BLaER1 treated with 17β-estradiol and CSF1 and Interleukin-3, amounts not matched to agents 10 nM and 100 nM (cell line): ENCODE results near the gene UBAP1.
"Not testable (repeated sequence)": the region's sequence is repeated elsewhere in the genome, so short reads cannot be mapped to it uniquely, and the experiment has no call there.

Experiments used
- H3K27ac ChIP-seq, 11 experiments: shearing (Covaris generic); formaldehyde crosslinking; 2 replicates each; pipeline ENCODE4 v1.8.1; 2022
- H3K27me3 ChIP-seq, 11 experiments: shearing (Covaris generic); formaldehyde crosslinking; 2 replicates each; pipeline ENCODE4 v1.8.1; 2022
- H3K36me3 ChIP-seq, 11 experiments: shearing (Covaris generic); formaldehyde crosslinking; 2 replicates each; pipeline ENCODE4 v1.8.1; 2022
- H3K4me1 ChIP-seq, 10 experiments: shearing (Covaris generic); formaldehyde crosslinking; 2 replicates each; pipeline ENCODE4 v1.8.1; 2022
- H3K4me2 ChIP-seq, 11 experiments: shearing (Covaris generic); formaldehyde crosslinking; 2 replicates each; pipeline ENCODE4 v1.8.1; 2022
- H3K4me3 ChIP-seq, 10 experiments: shearing (Covaris generic); formaldehyde crosslinking; 2 replicates each; pipeline ENCODE4 v1.8.1; 2022
- H3K9ac ChIP-seq, 11 experiments: shearing (Covaris generic); formaldehyde crosslinking; 2 replicates each; pipeline ENCODE4 v1.8.1; 2022
- H3K9me3 ChIP-seq, 11 experiments: shearing (Covaris generic); formaldehyde crosslinking; replicated peaks in 1 of 11; 2 replicates each; pipeline ENCODE4 v1.8.1; 2022
- H4K20me1 ChIP-seq, 11 experiments: shearing (Covaris generic); formaldehyde crosslinking; 2 replicates each; pipeline ENCODE4 v1.8.1; 2022
- Cebpa-rat ChIP-seq, 11 experiments: shearing (Covaris generic); IDR thresholded peaks; 2 replicates each; pipeline ENCODE4 v1.8.1; 2022

The UBAP1 gene

DNA sequence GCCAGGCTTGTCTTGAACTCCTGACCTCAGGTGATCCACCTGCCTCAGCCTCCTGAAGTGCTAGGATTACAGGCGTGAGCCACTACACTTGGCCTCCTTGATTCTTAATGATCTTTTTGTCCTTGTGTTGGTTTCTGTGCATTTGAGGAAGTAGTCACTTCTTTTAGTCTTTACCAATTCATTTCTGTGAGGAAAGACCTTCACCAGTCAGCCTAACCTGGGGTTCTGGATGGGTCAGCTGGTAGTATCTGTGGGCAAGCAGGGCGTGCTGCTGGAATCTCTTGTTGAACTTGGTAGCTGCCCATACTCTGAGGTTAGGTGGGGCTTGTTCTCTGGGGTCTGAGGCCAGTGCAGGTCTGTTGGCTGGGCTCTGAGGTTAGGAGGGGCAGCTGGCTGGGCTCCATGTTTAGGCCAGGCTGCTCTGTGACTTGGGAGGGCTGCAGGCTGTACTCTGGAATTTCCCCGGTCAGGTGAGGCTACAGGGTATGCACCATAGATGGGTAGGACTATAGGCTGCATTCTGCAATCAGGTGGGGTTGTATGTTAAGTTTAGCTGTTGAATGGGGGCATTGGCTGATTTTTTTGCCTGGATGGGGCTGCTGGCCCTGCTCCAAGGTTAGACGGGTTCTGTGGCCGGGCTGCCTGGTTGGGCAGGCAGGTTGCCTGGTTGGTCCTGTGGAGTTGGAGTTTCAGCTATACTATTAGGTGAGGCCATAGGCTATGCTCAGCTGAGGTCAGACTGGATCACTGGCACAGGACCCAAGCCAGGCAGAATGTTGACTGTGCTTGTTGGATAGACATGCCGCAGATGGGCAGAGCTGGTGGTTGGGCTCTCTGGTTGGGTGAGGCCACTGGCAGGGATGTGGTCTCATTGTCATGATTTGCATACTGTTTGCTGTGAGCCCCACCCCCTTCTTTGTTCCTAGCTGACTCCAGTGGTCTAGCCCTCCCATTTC is 19.2 kb downstream of the UBAP1 start:
- peak overlapping the region in 7 of 11 experiments; percentile 7 to 71 (median 42); a peak in 9 of 22 replicates for H3K4me2 ChIP-seq
- no peak overlapping the region for H3K4me3 ChIP-seq
- H4K20me1 ChIP-seq: peaks cover 80 to 100% (median 97%) of the 10 kb centered on the region in 11 experiments
- peaks cover 0 to 15% (median 12%) of the 10 kb centered on the region in 11 experiments; a peak in 15 of 22 replicates for H3K9me3 ChIP-seq
- H3K9ac ChIP-seq: no peak overlapping the region; a peak in 1 of 22 replicates
- peaks cover 49 to 87% (median 70%) of the 10 kb centered on the region in 11 experiments for H3K36me3 ChIP-seq
- peaks cover 12 to 67% (median 24%) of the 10 kb centered on the region in 10 experiments for H3K4me1 ChIP-seq
- no peak for TF ChIP-seq Cebpa-rat (IDR thresholded peaks at IDR 0.05)
- peak overlapping the region in 3 of 11 experiments; percentile 0 to 41 (median 11); a peak in 3 of 22 replicates for H3K27ac ChIP-seq
- H3K27me3 ChIP-seq: no peaks in the 10 kb centered on the region

DNA sequence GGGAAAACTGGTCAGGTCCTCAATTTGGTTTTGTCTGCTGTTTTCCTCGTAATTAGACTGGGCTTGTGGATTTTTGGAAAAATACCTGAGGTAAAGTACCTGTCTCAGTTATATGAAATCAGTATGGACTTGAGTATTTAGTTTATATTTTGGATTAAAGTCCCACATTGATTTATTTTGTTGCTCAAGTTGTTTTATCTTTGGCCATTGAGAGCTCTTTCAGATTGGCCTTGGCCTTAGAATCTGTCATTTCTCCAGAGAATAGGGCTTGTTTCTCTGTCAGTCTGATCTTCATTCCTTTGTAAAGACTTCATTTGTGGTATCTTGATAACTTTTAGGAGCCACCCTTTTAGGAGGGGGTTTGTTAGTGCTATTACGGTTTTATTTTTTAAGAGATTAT is 21.2 kb downstream of the UBAP1 start:
- no peak for TF ChIP-seq Cebpa-rat (IDR thresholded peaks at IDR 0.05)
- Histone ChIP-seq H3K4me2 (no peak overlapping the region), H3K4me3 (no peak overlapping the region), H3K9ac (no peak overlapping the region), H3K9me3 (peaks cover 0 to 15% (median 12%) of the 10 kb centered on the region in 11 experiments; a peak in 15 of 22 replicates), H4K20me1 (peaks cover 82 to 100% (median 97%) of the 10 kb centered on the region in 11 experiments), H3K27ac (no peak overlapping the region), H3K27me3 (no peaks in the 10 kb centered on the region), H3K4me1 (peaks cover 13 to 79% (median 23%) of the 10 kb centered on the region in 10 experiments), H3K36me3 (peaks cover 49 to 82% (median 72%) of the 10 kb centered on the region in 11 experiments)

DNA sequence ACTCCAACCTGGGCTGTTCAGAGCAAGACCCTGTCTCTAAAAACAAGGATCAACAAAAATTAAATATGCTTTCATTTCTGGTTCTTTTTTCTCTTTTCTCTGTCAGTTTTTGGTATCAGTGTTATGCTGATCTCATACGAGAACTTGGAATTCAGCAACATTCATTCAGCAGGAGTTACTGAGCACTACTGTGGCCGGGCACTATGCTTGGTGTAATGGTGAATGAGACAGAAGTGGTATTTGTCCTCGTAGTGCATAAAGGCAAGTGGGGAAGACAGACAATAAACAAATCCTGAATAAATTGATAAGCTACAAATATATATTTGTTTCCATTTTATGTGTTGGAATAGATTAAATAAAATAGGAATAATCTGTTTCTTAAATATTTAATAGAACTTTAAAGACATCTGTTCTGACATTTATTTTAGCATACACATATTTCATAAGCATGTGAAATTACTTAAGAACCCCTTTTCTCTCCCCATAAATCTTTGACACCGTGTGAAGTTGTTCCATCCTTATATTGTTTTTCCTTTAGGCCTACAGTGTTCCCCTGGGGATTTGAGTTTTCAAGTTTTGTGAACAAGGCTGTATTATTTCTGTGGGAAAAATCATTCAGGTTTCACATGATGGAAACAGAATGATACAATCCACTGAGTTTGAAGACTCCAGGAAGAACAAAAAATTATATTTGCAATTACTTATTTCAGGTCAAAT is 24.6 kb downstream of the UBAP1 start:
- Histone ChIP-seq H3K27me3 (no peaks in the 10 kb centered on the region), H4K20me1 (peaks cover 69 to 100% (median 98%) of the 10 kb centered on the region in 11 experiments), H3K36me3 (peaks cover 32 to 81% (median 56%) of the 10 kb centered on the region in 11 experiments), H3K27ac (peak overlapping the region in 4 of 11 experiments; percentile 18 to 66 (median 40); a peak in 7 of 22 replicates), H3K4me1 (peaks cover 4 to 68% (median 15%) of the 10 kb centered on the region in 10 experiments; a peak in 18 of 20 replicates), H3K4me2 (peak overlapping the region in 4 of 11 experiments; percentile 39 to 69 (median 58); a peak in 8 of 22 replicates), H3K9ac (peak overlapping the region in 3 of 11 experiments; percentile 13 to 40 (median 34); a peak in 4 of 22 replicates), H3K9me3 (peaks cover 0 to 12% (median 0%) of the 10 kb centered on the region in 11 experiments; a peak in 4 of 22 replicates), H3K4me3 (no peak overlapping the region)
- no peak for TF ChIP-seq Cebpa-rat (IDR thresholded peaks at IDR 0.05)

DNA sequence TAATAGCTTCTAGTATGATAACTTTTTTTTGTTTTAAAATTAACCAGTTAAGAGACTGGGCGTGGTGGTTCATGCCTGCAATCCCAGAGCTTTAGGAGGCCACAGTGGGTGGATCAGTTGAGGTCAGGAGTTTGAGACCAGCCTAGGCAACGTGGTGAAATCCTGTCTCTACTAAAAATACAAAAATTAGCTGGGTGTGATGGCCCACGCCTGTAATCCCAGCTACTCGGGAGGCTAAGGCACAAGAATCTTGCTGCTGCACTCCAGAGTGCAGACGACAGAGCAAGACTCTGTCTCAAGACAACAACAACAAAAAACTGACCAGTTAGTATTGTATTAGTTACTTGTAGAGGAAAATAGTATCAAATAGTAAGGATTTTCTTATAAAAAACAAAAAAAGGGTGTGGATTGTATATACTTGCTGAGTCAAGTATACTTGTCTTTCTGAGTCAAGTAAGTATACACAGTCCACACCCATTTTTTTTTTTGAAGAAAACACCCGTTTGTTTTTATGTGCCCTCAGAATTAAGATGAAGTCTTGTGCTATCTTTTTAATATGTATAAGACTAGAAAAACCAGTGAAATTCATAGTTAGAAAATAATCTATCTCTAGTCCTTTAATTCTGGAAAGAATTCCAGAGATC is 25.3 kb downstream of the UBAP1 start:
- H3K36me3 ChIP-seq: peaks cover 26 to 79% (median 49%) of the 10 kb centered on the region in 11 experiments
- peaks cover 0 to 12% (median 0%) of the 10 kb centered on the region in 11 experiments; a peak in 5 of 22 replicates for H3K9me3 ChIP-seq
- peak overlapping the region in 4 of 11 experiments; percentile 18 to 66 (median 40); a peak in 7 of 22 replicates for H3K27ac ChIP-seq
- H3K9ac ChIP-seq: peak overlapping the region in 3 of 11 experiments; percentile 13 to 40 (median 34); a peak in 4 of 22 replicates
- peaks cover 0 to 66% (median 15%) of the 10 kb centered on the region in 10 experiments; a peak in 15 of 20 replicates for H3K4me1 ChIP-seq
- peak overlapping the region in 4 of 11 experiments; percentile 39 to 69 (median 58); a peak in 8 of 22 replicates for H3K4me2 ChIP-seq
- H4K20me1 ChIP-seq: peaks cover 66 to 100% (median 98%) of the 10 kb centered on the region in 11 experiments
- no peaks in the 10 kb centered on the region for H3K27me3 ChIP-seq
- H3K4me3 ChIP-seq: no peak overlapping the region
- no peak for TF ChIP-seq Cebpa-rat (IDR thresholded peaks at IDR 0.05)

DNA sequence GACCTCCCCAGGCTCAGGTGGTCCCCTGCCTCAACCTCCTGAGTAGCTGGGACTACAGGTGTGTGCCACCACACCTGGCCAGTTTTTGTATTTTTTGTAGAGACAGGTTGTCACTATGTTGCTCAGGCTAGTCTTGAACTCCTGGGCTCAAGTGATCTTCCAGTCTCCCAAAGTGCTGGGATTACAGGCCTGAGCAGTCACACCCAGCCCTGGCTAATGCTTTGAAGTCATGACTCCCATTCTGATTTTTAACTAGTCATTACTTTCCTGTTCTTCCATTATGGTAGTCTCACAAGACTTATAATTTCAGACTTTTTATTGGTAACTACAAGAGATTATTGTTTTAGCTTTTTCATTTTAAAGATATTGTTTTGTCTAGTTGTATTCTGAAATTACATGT is 26.3 kb downstream of the UBAP1 start:
- Histone ChIP-seq H3K27me3 (no peaks in the 10 kb centered on the region), H3K27ac (0 out of 22 replicates have a peak overlapping the region, but pooled peaks of 1 of the 11 experiments have one; percentile 18), H3K36me3 (peaks cover 22 to 75% (median 44%) of the 10 kb centered on the region in 11 experiments), H3K4me3 (no peak overlapping the region), H3K4me1 (peaks cover 0 to 62% (median 15%) of the 10 kb centered on the region in 10 experiments; a peak in 15 of 20 replicates), H3K4me2 (peak overlapping the region in 3 of 11 experiments; percentile 49 to 69 (median 66); a peak in 5 of 22 replicates), H4K20me1 (peaks cover 64 to 100% (median 98%) of the 10 kb centered on the region in 11 experiments), H3K9ac (no peak overlapping the region), H3K9me3 (peaks cover 0 to 12% (median 0%) of the 10 kb centered on the region in 11 experiments; a peak in 5 of 22 replicates)
- no peak for TF ChIP-seq Cebpa-rat (IDR thresholded peaks at IDR 0.05)

DNA sequence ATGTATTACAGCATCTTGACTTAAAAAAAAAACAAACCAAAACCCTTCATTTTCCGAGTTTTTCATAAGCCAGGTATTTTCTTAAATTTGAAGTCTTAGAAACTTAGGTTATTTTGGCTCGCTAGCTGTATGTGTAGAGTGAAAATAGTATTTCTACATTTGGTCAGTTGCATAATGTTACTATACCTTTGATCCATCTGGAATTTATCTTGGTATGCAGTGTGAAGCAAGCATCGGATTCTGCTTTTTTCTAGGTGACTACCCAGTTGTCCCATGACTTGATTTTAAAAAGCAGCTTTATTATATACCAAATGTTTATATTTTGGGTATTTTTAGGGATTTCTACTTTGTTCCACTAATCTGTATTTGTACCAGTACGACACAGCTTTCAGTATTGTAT is 27.7 kb downstream of the UBAP1 start:
- TF ChIP-seq Cebpa-rat (IDR thresholded peaks at IDR 0.05): no peak
- no peak overlapping the region for H3K9ac ChIP-seq
- H4K20me1 ChIP-seq: peaks cover 64 to 100% (median 98%) of the 10 kb centered on the region in 11 experiments
- no peak overlapping the region for H3K4me2 ChIP-seq
- H3K4me1 ChIP-seq: peaks cover 0 to 64% (median 14%) of the 10 kb centered on the region in 10 experiments; a peak in 15 of 20 replicates
- no peak overlapping the region for H3K27ac ChIP-seq
- H3K4me3 ChIP-seq: no peak overlapping the region
- H3K9me3 ChIP-seq: peaks cover 0 to 12% (median 0%) of the 10 kb centered on the region in 11 experiments; a peak in 5 of 22 replicates
- peaks cover 11 to 62% (median 32%) of the 10 kb centered on the region in 11 experiments for H3K36me3 ChIP-seq
- H3K27me3 ChIP-seq: no peaks in the 10 kb centered on the region

DNA sequence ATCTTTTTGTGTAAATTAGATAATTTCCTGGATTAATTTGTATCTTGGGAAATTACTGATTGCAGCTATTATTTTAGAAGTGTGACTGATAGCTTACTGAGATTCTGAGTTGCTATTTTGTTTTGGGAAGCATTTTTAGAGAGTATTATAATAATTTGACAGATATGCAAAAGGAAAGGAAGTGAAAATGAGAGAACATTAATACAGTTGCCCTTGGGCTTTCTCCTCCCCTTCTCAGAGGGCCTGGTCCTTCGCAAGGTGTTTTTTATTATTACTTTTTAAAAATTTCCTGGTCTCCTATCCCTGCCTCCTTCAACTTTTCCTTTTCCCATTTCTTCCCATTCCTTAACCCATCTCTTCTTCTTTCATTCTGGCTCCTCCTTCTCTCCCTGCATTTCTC is 32.6 kb downstream of the UBAP1 start:
- H3K36me3 ChIP-seq: peaks cover 0 to 32% (median 19%) of the 10 kb centered on the region in 11 experiments; a peak in 19 of 22 replicates
- H4K20me1 ChIP-seq: peaks cover 48 to 100% (median 95%) of the 10 kb centered on the region in 11 experiments
- H3K27me3 ChIP-seq: no peaks in the 10 kb centered on the region
- H3K4me3 ChIP-seq: no peak overlapping the region
- peaks cover 5 to 39% (median 9%) of the 10 kb centered on the region in 10 experiments; a peak in 18 of 20 replicates for H3K4me1 ChIP-seq
- H3K9me3 ChIP-seq: peaks cover 0 to 12% (median 0%) of the 10 kb centered on the region in 11 experiments; a peak in 5 of 22 replicates
- peak overlapping the region in 2 of 11 experiments; percentile 5 to 17; a peak in 3 of 22 replicates for H3K4me2 ChIP-seq
- no peak for TF ChIP-seq Cebpa-rat (IDR thresholded peaks at IDR 0.05)
- H3K27ac ChIP-seq: no peak overlapping the region
- no peak overlapping the region for H3K9ac ChIP-seq

DNA sequence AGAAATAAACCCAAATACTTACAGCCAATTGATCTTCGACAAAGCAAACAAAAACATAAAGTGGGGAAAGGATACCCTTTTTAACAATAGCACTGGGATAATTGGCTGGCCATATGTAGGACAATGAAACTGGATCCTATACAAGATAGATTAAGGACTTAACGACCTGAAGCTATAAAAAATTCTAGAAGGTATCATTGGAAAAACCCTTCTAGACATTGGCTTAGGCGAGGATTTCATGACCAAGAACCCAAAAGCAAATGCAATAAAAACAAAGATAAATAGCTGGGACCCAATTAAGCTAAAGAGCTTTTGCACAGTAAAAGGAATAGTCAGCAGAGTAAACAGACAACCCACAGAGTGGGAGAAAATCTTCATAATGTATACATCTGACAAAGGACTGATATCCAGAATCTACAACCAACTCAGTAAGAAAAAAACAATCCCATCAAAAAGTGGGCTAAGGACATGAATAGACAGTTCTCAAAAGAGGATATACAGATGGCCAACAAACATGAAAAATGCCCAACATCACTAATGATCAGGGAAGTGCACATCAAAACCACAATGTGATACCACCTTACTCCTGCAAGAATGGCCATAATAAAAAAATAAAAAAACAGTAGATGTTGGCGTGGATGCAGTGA is 35.6 kb downstream of the UBAP1 start:
- peaks cover 3 to 41% (median 20%) of the 10 kb centered on the region in 11 experiments; a peak in 15 of 22 replicates for H3K36me3 ChIP-seq
- H3K9me3 ChIP-seq, H3K4me3 ChIP-seq, H3K9ac ChIP-seq, H3K27ac ChIP-seq, H3K4me2 ChIP-seq, H3K27me3 ChIP-seq: not testable (repeated sequence)
- H3K4me1 ChIP-seq: peaks cover 5 to 34% (median 9%) of the 10 kb centered on the region in 10 experiments; a peak in 18 of 20 replicates
- H4K20me1 ChIP-seq: peaks cover 70 to 100% (median 96%) of the 10 kb centered on the region in 11 experiments
